K562 (cell line): ENCODE data around the gene HNRNPA3. TPM values are rescaled to one million over a fixed set of nuclear protein-coding genes. Genes with fewer than 3 reads are reported as not detected.

Experiments
- ATAC-seq: fragments of 200-7000 bp; cut with Tn5 transposase; 3 replicates; pipeline ENCODE4 v1.9.1; 2020; ENCODE audit warnings: moderate library complexity
- BruUV-seq: library from RNA; stranded (reverse); fragments of 400-500 nt; replicated peaks from 2 replicates; lab custom pipeline; 2021; lab: Mats Ljungman, UMichigan
- CTCF ChIA-PET: fragments of 300-600 bp; formaldehyde crosslinking; extraction: SDS; loops from one replicate; lab custom pipeline; 2021; ENCODE audit warnings: low intra/inter-chr PET ratio; lab: Yijun Ruan, JAX
- POLR2A ChIA-PET: fragments of 300-600, 350-650 bp; sonication (Branson Sonifier 250); formaldehyde crosslinking; extraction: SDS; loops from one replicate; lab custom pipeline; 2021; ENCODE audit warnings: antibody characterized with exemption, inconsistent platforms; lab: Yijun Ruan, JAX
- DNase-seq, 4 experiments: peaks; one replicate each; pipeline versions ENCODE4 v3.0.0 to v3.0.0-alpha.2; 2011 to 2018; ENCODE audit warnings: low spot score in 3 of 4, mixed read lengths in 3 of 4; ENCODE audit errors: extremely low read depth in 1 of 4
- FAIRE-seq: peaks from 2 replicates; lab custom pipeline; 2011; peaks lifted over from hg19 to GRCh38; lab: Jason Lieb, UNC
- H2AFZ ChIP-seq: 2 replicates; pipeline ENCODE4 v1.6.0; 2011; ENCODE audit warnings: low read depth, low read length, control low read depth, inconsistent platforms
- H3K27ac ChIP-seq: fragments of 200-600 bp; 3 replicates; pipeline ENCODE4 v1.8.0; 2011; ENCODE audit warnings: low read depth, mild to moderate bottlenecking, control low read depth, inconsistent platforms, low read length, moderate library complexity, mixed read lengths; ENCODE audit errors: extremely low read depth
- H3K27me3 ChIP-seq, 2 experiments: fragments of 300-600 bp in 1 of 2; 2 replicates in 1 of 2; 3 replicates in 1 of 2; pipeline versions ENCODE4 v1.6.0 to v1.8.0; 2011; ENCODE audit warnings: inconsistent platforms in 2 of 2, low read length in 2 of 2, mild to moderate bottlenecking in 1 of 2, mixed read lengths in 1 of 2, moderate library complexity in 1 of 2; ENCODE audit not compliant: control insufficient read depth in 2 of 2, insufficient read depth in 2 of 2
- H3K36me3 ChIP-seq: fragments of 300-600 bp; 3 replicates; pipeline ENCODE4 v1.8.0; 2011; ENCODE audit warnings: mild to moderate bottlenecking, low read length, inconsistent platforms; ENCODE audit not compliant: control insufficient read depth, insufficient read depth
- H3K4me1 ChIP-seq, 2 experiments: fragments of 200-600 bp in 1 of 2; replicated peaks in 1 of 2; 2 replicates in 1 of 2; 3 replicates in 1 of 2; pipeline versions ENCODE4 v1.5.1 to v1.8.0; 2011; ENCODE audit warnings: inconsistent platforms in 2 of 2, low read length in 2 of 2, mild to moderate bottlenecking in 1 of 2, mixed read lengths in 1 of 2, moderate library complexity in 1 of 2; ENCODE audit not compliant: control insufficient read depth in 2 of 2, insufficient read depth in 2 of 2
- H3K4me2 ChIP-seq: 2 replicates; pipeline ENCODE4 v1.6.1; 2011; ENCODE audit warnings: low read length, control low read depth, inconsistent platforms, mixed read lengths; ENCODE audit not compliant: insufficient read depth
- H3K4me3 ChIP-seq: fragments of 200-600 bp; sonication (generic), shearing (Covaris generic); 2 replicates; pipeline ENCODE4 v1.5.1; 2016; ENCODE audit warnings: control low read depth, inconsistent platforms
- H3K79me2 ChIP-seq: fragments of 200-600 bp; 3 replicates; pipeline ENCODE4 v1.8.0; 2011; ENCODE audit warnings: low read length, inconsistent platforms; ENCODE audit not compliant: control insufficient read depth, insufficient read depth
- H3K9ac ChIP-seq, 2 experiments: 2 replicates each; pipeline versions ENCODE4 v1.6.0 to v1.6.1; 2011; ENCODE audit warnings: low read depth in 2 of 2, low read length in 2 of 2, control low read depth in 1 of 2, inconsistent platforms in 1 of 2, mild to moderate bottlenecking in 1 of 2, mixed read lengths in 1 of 2; ENCODE audit not compliant: insufficient read depth in 1 of 2
- H3K9me1 ChIP-seq: one replicate; pipeline ENCODE4 v1.6.0; 2011; ENCODE audit warnings: inconsistent platforms, mild to moderate bottlenecking, low read length, moderate library complexity; ENCODE audit not compliant: control insufficient read depth, insufficient read depth
- H3K9me3 ChIP-seq: replicated peaks from 2 replicates; pipeline ENCODE4 v1.5.1; 2011; ENCODE audit warnings: low read depth, low read length, inconsistent platforms; ENCODE audit not compliant: control insufficient read depth, insufficient read depth
- H4K20me1 ChIP-seq: replicated peaks from 2 replicates; pipeline ENCODE4 v1.6.1; 2011; ENCODE audit warnings: low read length, inconsistent platforms, mixed read lengths; ENCODE audit not compliant: control insufficient read depth, insufficient read depth
- BRCA1 ChIP-seq, 2 experiments: fragments of 450-650 bp in 1 of 2; sonication (generic) in 1 of 2; formaldehyde crosslinking in 1 of 2; IDR thresholded peaks; 2 replicates each; pipeline versions ENCODE4 v1.5.0 to v1.6.1; 2017 to 2020; ENCODE audit warnings: mild to moderate bottlenecking in 1 of 2, missing genetic modification reagents in 1 of 2
- CCAR2 ChIP-seq: fragments of 200-400 bp; formaldehyde crosslinking; IDR thresholded peaks from 2 replicates; pipeline ENCODE4 v1.6.1; 2017; ENCODE audit warnings: mild to moderate bottlenecking, low read depth, low read length
- DDX20 ChIP-seq: fragments of 450-650 bp; IDR thresholded peaks from 2 replicates; pipeline ENCODE4 v1.6.1; 2016; ENCODE audit warnings: missing genetic modification characterization, low read depth, mild to moderate bottlenecking, missing compliant biosample characterization, moderate library complexity
- FOXA3 ChIP-seq, 2 experiments: fragments of 450-650 bp in 1 of 2; sonication (generic) in 1 of 2; formaldehyde crosslinking; IDR thresholded peaks in 1 of 2; conservative IDR thresholded peaks in 1 of 2; 2 replicates each; pipeline versions ENCODE4 v1.4.0 to v1.8.0; 2020 to 2022; ENCODE audit warnings: mild to moderate bottlenecking in 2 of 2, missing genetic modification reagents in 1 of 2
- HDAC2 ChIP-seq: fragments of 450-650 bp; IDR thresholded peaks from 2 replicates; pipeline ENCODE4 v1.6.1; 2016; ENCODE audit warnings: mild to moderate bottlenecking
- KDM2B ChIP-seq: fragments of 250-450 bp; sonication (Bioruptor Pico); IDR thresholded peaks from 2 replicates; pipeline ENCODE4 v1.8.0; 2021; ENCODE audit warnings: mild to moderate bottlenecking, moderate library complexity
- PTRF ChIP-seq: fragments of 450-650 bp; IDR thresholded peaks from 2 replicates; pipeline ENCODE4 v1.6.1; 2016; ENCODE audit warnings: mild to moderate bottlenecking, missing genetic modification characterization, missing compliant biosample characterization
- PTTG1 ChIP-seq: fragments of 450-650 bp; IDR thresholded peaks from 2 replicates; pipeline ENCODE4 v1.6.1; 2016; ENCODE audit warnings: low read depth, mild to moderate bottlenecking, missing genetic modification characterization, missing compliant biosample characterization
- RBM15 ChIP-seq: fragments of 200-400 bp; formaldehyde crosslinking; IDR thresholded peaks from 2 replicates; pipeline ENCODE4 v1.6.1; 2018; ENCODE audit warnings: mild to moderate bottlenecking, low read length, moderate library complexity; ENCODE audit not compliant: insufficient read depth
- RFX5 ChIP-seq: IDR thresholded peaks from 2 replicates; pipeline ENCODE4 v1.6.1; 2011; ENCODE audit warnings: low read depth, mild to moderate bottlenecking, improper control_type of control experiment, low read length
- SNIP1 ChIP-seq: fragments of 450-650 bp; IDR thresholded peaks from 2 replicates; pipeline ENCODE4 v1.7.1; 2017; ENCODE audit warnings: low read depth, mild to moderate bottlenecking
- ZNF311 ChIP-seq: fragments of 250-450 bp; sonication (Bioruptor Pico); IDR thresholded peaks from 2 replicates; pipeline ENCODE4 v1.4.0; 2020; ENCODE audit warnings: mild to moderate bottlenecking, moderate library complexity
- ZNF395 ChIP-seq: fragments of 200-800 bp; sonication (Bioruptor generic); IDR thresholded peaks from 2 replicates; pipeline ENCODE4 v1.6.1; 2017; ENCODE audit warnings: missing genetic modification characterization, missing compliant biosample characterization
- ZNF408 ChIP-seq: fragments of 250-450 bp; sonication (Bioruptor Pico); IDR thresholded peaks from 2 replicates; pipeline ENCODE4 v1.4.0; 2020; ENCODE audit warnings: low read depth, mild to moderate bottlenecking, moderate library complexity
- ZNF431 ChIP-seq: sonication (generic); formaldehyde crosslinking; IDR thresholded peaks from 2 replicates; pipeline ENCODE4 v1.8.0; 2022; ENCODE audit warnings: mild to moderate bottlenecking, missing genetic modification reagents
- ZNF586 ChIP-seq: fragments of 450-650 bp; formaldehyde crosslinking; conservative IDR thresholded peaks from 2 replicates; pipeline ENCODE4 v1.4.0; 2020; ENCODE audit warnings: mild to moderate bottlenecking, moderate library complexity
- ZNF589 ChIP-seq: fragments of 200-800 bp; sonication (Bioruptor generic); IDR thresholded peaks from 2 replicates; pipeline ENCODE4 v1.6.1; 2016; ENCODE audit warnings: low read depth, missing genetic modification characterization, missing compliant biosample characterization
- WGBS: fragments of 100-300 bp; shearing (Covaris generic); methylation state at CpG from one replicate; pipeline ENCODE4 v1.1.6; 2016; ENCODE audit warnings: low coverage, mixed read lengths; ENCODE audit not compliant: insufficient coverage; ENCODE audit errors: missing lambda C conversion rate; 5-methylcytosine and 5-hydroxymethylcytosine counted together
- in situ Hi-C: fragments of 300-500 bp; cut with MboI; formaldehyde crosslinking; loops from 4 replicates; pipeline ENCODE4 v1.15.0; 2018; ENCODE audit warnings: inconsistent platforms, mixed read lengths
- intact Hi-C: fragments of 100-400 bp; cut with micrococcal nuclease; formaldehyde crosslinking; loops from 2 replicates; pipeline ENCODE4 v1.14.2; 2022
- polyA plus RNA-seq, 8 experiments: library from polyadenylated mRNA; depleted of rRNA in 4 of 8; stranded (reverse) in 5 of 8; unstranded in 3 of 8; fragments of >200 nt; fragmentation: Nextera tagmentation in 2 of 8; fragmentation: Illumina TruSeq in 1 of 8; extraction: Ambion mirVana in 2 of 8; extraction: Trizol in 1 of 8; gene quantifications; 2 replicates each; pipeline versions ENCODE4 v1.2.1 to v1.2.3, GENCODE V29; 2011 to 2014; ENCODE audit warnings: inconsistent platforms in 1 of 8, missing spikeins in 1 of 8
- total RNA-seq, 7 experiments: library from RNA; depleted of rRNA in 6 of 7; stranded (reverse); fragments of >200 nt in 6 of 7; fragmentation: Illumina TruSeq in 2 of 7; extraction: Trizol in 2 of 7; gene quantifications; 2 replicates each; pipeline versions ENCODE4 v1.2.1 to v1.2.3, GENCODE V29; 2011 to 2021; ENCODE audit warnings: low replicate concordance in 1 of 7

The HNRNPA3 gene
- total and polyA plus RNA-seq, 9 of the 15 experiments (the other 6 are each of a cell fraction or from before 2014, with no cell fraction given) = 72.8 to 428 (median 192) TPM

GRCh38 chr2:177239053-177239452, 26.5 kb downstream of the HNRNPA3 start:
- Histone ChIP-seq H3K4me2 (no peak overlapping the region), H3K9me3 (no peaks in the 10 kb centered on the region), H3K4me3 (no peak overlapping the region), H4K20me1 (peaks cover 14% of the 10 kb centered on the region), H3K27ac (no peak overlapping the region), H3K9ac (no peak overlapping the region), H3K9me1 (no peaks in the 10 kb centered on the region), H2AFZ (no peak overlapping the region), H3K4me1 (peaks cover 14 to 37% of the 10 kb centered on the region in 2 experiments), H3K79me2 (peaks cover 96% of the 10 kb centered on the region), H3K27me3 (no peaks in the 10 kb centered on the region), H3K36me3 (peaks cover 59% of the 10 kb centered on the region)
- intact Hi-C loops = no loop called here
- DNase-seq (no peak), FAIRE-seq (no peak), ATAC-seq (no peak)
- in situ Hi-C loops = no loop called here
- BruUV-seq = no TSS peak
- CTCF ChIA-PET = no interaction called here
- POLR2A ChIA-PET = interaction anchor here (1.3 to 7.4 kb wide), 10 partner anchors 10 to 74 kb away, joined by 3 to 70 read pairs (median 5); no protein-coding TSS in a partner anchor
- 88% methylated on average over 6 of the region's 6 CpGs for WGBS
- TF ChIP-seq ZNF431 (CRISPR knock-in tag) (no peak), HDAC2 (no peak), SNIP1 (no peak), PTTG1 (tag) (no peak), RBM15 (no peak), ZNF395 (no peak), ZNF408 (CRISPR knock-in tag) (no peak), ZNF589 (CRISPR knock-in tag) (no peak), ZNF311 (CRISPR knock-in tag) (no peak), KDM2B (CRISPR knock-in tag) (no peak), DDX20 (tag) (no peak), PTRF (tag) (no peak), ZNF586 (CRISPR knock-in tag) (no peak), FOXA3 (CRISPR knock-in tag; conservative IDR thresholded peaks at IDR 0.05 in 1 of 2, IDR thresholded peaks at IDR 0.05 in 1 of 2) (no peak), RFX5 (no peak), CCAR2 (no peak), BRCA1 (IDR thresholded peaks at IDR 0.05) (no peak), BRCA1 (CRISPR knock-in tag; IDR thresholded peaks at IDR 0.05) (no peak)
